GM21717 (cell line): ENCODE results near the gene NPEPPS.

Experiments
- ATAC-seq: cut with Tn5 transposase; IDR thresholded peaks from one replicate; pipeline ENCODE4 v1.9.1; 2021; ENCODE audit warnings: mild to moderate bottlenecking, moderate library complexity; ENCODE audit not compliant: unreplicated experiment

The NPEPPS gene

DNA sequence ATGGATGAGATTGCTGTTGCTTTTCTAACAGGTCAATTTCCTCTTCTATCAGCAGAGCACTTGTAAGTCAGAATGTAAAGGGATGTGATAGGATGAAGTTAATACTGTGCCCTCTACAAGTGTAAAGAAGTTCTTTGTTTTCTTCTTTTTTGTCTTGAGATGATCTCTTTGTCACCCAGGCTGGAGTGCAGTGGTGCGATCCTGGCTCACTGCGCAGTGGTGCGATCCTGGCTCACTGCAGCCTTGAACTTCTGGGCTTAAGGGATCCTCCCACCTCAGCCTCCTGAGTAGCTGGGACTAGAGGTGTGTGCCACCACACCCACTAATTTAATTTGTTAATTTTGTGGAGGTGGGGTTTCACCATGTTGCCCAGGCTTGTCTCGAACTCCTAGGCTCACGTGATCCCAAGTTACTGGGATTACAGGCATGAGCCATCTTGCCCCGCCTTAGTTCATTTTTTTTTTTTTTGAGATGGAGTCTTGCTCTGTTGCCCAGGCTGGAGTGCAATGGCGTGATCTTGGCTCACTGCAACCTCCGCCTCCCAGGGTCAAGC, 97.2 kb downstream of the NPEPPS start:
- no peak for ATAC-seq

DNA sequence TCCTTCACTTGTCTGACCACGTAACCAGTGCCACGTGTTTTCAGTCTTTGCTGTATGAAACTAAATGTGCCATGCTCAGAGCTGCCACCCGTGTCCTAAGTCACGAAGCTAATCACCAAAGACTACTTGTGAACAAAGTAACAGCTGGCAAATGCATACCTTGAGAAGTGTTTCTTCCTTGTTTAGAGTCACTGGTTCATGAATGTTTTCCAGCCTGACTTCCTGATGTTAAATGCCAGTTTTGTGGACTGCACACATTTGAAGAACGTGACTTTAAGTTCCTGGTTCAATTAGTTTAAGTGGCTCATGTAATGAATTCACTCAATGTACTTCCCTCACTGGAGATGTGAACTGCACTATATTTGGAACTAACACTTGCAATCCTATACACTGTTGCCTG, 98.9 kb downstream of the NPEPPS start:
- ATAC-seq: no peak

DNA sequence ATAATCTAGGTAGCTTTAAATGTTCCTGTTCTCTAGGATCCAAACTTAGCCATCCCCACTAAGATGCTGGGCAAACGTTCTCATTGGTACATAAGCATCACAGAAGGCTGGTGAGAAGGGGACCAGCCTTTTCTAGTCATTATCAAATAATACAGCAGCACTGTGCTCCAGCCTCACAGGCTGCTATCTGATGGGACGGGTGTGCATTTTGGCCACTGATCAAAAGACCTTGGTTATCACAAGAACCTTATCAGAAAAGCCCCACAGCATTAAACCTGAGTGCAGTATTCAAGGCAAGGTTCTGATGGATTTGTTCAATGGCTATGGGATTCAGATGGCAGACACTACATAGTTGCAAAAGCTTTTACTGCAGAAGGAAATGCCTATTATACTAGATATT, 99.7 kb downstream of the NPEPPS start:
- no peak for ATAC-seq

DNA sequence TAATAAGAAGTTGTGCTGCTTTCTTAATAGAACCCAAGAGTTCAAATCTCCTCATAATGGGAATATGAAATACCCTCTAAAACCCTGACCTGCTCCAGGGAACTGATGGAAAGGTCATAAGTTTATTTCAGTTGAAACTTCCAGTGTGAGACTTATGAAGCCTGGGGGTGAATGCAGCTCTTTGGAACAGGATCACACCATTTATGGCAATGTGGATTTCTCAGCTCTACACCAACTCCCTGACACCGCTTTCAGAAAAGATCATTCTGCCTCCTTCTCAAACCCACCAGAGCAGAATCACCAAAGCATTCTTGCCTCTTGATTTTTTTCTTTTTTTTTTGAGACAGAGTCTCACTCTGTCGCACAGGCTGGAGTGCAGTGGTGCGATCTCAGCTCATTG, 102.1 kb downstream of the NPEPPS start:
- ATAC-seq: no peak

DNA sequence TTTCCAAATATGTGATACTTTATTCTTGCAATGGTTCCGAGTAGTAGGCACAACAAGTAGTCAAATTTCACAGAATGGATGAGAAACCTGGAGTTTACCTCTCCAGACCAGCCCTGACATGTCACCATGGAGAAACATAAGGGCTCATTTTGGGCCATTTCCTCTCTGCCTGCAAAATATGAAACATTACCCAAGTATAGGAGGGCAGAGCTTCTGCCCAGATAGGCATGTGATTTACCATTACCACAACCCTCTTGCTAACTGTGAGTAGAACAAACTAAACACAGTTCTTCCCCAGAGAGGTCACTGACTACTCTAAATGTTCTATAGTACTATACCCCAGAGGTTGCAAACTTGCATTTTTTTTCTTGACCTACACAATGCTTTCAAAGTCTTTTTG, 103.1 kb downstream of the NPEPPS start:
- ATAC-seq: no peak

DNA sequence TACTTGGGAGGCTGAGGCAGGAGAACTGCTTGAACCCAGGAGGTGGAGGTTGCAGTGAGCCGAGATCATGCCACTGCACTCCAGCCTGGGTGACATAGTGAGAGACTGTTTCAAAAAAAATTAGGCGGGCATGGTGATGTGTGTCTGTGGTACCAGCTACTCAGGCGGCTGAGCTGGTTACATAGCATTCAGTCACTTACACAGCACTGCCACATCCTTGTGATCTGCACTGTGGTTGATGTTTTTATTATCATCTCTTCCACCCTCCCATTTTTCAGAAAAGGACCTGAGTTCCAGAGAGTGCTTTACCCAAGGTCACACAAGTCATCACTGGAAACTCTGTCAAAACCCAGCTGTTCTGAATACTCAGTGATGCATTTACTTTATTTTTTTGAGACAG, 104.0 kb downstream of the NPEPPS start:
- ATAC-seq: no peak

DNA sequence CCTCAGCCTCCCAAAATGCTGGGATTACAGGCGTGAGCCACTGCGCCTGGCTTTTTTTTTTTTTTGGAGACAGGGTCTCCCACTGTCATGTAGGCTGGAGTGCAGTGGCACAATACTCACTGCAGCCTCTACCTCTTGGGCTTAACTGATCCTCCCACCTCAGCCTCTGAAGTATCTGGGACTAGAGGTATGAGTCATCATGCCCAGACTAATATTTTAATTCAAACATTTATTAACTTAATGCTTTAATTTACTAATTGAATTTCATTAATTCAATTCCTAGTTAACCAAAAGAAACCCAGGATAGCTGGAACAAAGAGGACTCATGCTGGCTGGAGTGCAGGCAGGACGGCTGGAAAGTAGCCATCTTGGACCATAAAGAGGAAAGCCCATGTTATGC, 104.8 kb downstream of the NPEPPS start:
- ATAC-seq: no peak

DNA sequence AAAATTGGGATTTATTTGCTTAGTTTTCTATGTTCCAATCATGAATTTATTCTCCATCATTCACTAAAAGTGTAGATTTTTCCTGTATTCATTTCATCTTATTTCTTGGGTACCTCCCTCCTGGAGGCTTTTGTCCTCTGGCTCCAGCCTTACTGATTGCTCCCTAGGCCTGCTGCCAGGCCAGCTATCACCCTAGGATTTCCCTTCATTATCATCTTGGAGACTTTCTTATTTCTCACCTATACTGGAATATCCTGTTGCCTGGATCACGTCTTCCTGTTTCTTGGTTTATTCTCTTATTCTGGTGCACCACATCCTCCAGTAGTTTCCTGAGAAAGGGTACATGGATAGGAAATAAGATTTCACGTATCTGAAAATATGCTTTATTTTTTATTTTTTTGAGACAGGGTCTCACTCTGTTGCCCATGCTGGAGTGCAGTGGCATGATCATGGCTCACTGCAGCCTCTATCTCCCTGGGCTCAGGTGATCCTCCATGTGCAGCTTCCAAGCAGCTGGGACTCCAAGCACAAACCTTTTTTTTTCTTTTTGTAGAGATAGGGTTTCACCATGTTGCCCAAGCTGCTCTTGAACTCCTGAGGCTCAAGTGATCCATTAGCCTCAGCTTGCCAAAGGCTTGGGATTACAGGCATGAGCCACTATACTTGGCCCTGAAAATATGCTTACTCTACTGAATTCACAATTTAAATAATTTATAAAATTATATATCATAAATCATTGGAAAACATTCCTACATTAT, 105.5 kb downstream of the NPEPPS start:
- ATAC-seq: no peak

DNA sequence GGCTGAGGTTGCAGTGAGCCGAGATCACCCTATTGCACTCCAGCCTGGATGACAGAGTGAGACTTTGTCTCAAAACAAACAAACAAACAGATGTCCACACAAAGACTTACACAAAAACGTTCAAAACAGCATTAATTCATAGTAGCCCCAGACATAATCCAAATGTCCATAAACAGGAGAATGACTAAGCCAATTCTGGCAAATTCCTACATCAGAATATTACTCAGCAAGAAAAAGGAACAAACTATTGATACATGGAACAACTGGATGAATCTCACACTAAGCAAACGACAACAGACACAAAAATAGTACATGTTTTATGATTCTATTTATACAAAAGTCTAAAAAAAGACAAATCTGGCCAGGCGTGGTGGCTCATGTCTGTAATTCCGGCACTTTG, 108.0 kb downstream of the NPEPPS start:
- no peak for ATAC-seq

DNA sequence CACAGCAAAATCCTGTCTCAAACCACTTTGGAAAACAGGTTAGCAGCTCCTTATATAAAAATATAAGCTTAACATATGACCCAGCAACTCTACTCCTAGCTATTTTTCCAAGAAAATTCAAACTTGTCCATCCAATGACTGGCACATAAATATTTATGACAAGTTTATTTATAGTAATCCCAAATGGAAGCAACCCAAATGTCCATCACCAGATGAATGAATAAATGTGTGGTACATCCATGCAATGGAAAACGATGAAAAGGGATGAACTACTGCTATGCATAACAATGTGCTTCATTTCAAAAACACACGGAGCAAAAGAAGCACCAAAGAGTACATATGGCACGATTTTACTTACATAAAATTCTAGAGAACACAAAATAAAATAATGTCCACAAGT, 109.2 kb downstream of the NPEPPS start:
- ATAC-seq: no peak

DNA sequence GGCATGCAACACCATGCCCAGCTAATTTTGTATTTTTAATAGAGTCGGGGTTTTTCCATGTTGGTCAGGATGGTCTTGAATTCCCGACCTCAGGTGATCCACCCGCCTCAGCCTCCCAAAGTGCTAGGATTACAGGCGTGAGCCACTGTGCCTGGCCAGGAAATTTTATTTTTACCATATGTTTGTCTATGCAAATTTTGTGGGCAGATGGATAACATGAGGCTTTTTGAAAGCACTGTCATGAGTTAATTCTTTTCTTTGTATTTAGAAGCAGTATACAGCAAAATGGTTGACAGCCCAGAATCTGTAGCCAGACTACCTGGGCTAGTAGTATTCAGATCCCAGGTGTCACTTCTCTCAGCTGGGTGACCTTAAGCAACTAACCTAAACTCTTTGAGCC, 110.3 kb downstream of the NPEPPS start:
- ATAC-seq: no peak

DNA sequence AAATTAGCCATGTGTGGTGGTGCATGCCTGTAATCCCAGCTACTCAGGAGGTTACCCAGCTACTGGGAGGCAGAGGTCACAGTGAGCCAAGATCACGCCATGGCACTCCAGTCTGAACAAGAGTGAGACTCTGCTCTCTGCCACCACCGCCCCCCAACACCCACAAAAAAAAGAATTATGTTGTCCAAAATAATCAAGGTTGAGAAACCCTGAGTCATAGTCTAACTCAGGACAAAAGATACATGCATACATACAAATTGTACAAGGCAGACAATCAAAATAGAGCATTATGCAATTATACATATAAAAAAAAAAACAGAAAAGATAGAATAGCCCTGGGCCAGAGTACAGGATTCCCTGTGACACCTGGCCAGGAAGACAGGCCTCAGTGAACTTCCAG, 112.2 kb downstream of the NPEPPS start:
- no peak for ATAC-seq

DNA sequence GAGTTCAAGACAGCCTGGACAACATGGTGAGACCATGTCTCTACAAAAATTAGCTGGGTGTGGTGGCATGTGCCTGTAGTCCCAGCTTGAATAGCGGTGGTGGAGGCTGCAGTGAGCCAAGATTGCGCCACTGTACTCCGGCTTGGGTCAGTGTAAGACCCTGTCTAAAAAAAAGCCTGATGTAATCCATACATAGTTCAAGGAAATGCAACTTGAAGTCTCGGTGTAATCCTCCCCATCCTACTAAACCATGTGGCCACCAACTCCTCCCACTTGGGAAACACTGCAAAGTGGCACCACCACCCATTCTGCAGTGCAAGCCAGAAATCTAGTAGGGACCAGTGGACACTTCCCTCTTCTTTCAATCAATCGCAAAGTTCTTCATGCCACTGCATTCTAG, 113.4 kb downstream of the NPEPPS start:
- ATAC-seq: no peak

DNA sequence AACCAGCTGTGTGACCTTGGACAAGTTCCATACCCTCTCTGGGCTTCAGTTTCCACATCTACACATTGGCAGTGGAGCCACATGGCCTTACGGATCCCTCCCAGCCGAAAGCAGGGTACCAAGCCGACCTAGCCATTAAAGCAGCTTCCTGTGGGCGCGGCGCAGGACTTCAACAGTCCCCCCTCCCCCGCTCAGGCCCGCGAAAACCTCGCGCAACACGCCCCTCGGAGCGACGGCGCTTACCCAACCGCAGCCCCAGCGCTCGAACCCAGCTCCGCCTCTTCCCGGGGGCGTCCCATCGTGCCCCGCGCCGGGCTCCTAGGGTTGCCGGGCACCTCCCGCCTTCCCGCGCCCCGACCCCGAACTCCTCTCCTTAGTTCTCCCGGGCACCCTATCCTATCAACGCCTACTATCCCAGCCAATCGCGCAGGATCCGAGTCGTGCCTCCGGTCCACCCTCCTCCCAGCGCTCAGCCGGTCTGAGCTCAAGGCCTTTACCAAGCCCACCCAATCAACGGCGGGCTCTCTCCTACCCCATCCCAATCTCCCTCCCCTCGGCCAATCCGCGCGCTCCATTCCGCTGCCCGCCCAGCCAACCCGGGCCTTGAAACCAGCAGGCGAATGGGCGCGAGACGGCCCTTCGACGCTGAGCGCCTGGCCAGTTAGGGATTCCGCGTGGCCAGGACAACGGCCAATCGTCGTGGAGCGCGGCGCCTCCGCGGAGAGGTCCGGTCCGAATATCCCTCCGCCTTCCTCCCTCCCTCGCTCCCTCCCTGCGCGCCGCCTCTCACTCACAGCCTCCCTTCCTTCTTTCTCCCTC, 118.5 kb downstream of the NPEPPS start, which contains the start of gene KPNB1:
TSS of gene KPNB1 (plus strand) at position 767 of the 819 bp plus-strand sequence. CDS start 326 bp downstream, outside the sequence.
- peak; percentile 77 for ATAC-seq

DNA sequence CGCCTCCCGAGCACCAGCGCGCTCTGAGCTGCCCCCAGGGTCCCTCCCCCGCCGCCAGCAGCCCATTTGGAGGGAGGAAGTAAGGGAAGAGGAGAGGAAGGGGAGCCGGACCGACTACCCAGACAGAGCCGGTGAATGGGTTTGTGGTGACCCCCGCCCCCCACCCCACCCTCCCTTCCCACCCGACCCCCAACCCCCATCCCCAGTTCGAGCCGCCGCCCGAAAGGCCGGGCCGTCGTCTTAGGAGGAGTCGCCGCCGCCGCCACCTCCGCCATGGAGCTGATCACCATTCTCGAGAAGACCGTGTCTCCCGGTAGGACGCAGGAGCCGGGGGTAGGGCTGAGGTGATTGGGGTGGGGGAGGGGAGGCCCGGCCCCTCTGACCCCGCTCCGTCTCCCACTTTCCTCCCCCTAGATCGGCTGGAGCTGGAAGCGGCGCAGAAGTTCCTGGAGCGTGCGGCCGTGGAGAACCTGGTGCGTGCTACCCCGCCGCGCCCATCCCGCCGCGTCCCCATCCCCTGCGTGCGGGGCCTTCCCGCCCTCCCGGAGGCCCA, 119.1 kb downstream of the NPEPPS start:
- peak; percentile 0 for ATAC-seq

DNA sequence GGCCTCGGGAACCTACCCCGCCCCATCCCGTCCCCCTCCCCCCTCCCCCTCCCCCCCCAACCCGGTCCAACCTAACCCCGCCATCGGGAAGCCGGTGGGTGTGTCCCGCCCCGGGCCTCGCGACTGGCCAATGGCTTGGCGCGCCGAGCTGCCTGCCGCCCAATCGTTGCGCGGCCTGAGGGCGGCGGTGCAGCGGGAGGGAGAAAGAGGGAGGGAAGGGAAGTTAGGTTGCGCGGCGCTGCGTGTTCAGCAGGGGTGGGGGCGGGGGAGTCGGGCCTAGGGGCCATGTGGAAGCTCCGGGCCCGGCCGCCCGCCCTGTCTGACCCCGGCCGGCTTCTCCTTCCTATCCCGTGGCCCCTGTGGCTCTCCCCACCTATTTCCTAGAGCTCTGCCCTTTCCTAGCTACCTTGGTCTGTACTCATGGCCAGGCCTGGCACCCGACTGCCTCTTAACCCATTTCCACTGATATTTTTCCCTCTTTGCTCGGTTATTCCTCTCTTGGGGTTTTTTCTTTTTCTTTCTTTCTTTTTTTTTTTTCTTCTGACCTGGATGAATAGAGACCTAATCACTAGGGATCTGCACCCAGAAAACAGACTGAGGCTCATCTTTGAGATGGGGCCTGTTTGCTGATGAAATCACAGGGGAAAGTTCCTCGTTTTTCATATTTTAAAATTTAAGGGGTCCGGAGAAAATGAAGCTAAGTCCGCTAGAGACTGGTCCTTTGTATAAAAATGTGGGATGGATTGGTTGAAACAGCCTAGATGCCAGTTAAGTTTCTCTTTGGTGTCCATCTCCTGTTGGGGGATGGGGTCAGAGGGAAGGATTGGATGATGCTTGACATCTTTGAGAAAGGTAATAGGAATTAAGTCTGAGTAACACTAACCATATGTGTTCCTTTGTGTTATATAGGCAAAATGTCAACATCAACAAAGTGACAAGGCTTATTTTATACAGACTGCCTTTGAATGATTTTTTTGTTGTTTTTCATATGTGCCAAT, 119.9 kb downstream of the NPEPPS start:
- peak; percentile 50 for ATAC-seq

DNA sequence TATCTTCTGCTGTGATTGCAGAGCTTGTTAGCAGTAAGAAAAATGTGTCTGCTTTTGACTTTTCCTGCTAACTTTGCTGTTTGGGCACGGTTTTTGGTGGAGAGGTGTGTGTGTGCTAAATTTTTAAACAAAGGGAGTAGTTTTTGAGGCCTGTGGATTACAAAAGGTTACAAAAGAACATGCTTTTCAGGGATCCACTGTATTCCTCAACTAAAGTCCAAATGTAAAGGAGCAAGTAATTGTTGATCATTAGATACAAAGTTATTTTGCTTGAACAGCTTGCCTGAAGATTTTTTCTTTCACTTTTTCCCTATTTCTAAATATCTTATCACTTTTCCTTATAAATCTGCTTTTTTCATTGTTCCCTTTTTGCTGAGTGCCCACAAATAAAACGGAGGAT, 120.8 kb downstream of the NPEPPS start:
- ATAC-seq: no peak

DNA sequence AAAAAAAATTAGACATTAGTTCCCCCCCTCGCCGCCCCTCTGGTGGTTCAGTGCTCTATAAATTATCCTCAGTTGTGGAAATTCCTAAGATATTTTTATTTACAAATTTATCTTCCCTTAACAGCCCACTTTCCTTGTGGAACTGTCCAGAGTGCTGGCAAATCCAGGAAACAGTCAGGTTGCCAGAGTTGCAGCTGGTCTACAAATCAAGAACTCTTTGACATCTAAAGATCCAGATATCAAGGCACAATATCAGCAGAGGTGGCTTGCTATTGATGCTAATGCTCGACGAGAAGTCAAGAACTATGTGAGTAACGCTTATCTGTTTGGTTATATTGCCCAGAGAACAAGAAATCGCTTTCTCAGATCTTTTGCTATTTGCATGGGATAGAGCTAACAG, 121.7 kb downstream of the NPEPPS start:
- no peak for ATAC-seq

DNA sequence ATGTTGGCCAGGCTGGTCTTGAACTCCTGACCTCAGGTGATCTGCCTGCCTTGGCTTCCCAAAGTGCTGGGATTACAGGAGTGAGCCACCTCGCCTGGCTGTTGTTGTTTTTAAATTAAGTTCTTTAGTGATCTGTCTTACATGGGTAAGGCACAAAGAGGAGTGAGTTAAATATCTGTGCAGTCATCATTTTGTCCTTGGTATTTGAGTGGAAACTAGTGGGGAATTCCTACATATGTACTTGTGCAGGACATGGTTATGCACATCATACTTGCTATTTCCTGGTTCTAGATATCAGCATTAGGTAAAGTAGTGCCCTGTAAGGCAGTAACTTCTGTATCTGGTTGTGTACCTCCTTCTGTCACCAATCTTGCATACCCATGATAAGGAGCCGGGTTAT, 122.5 kb downstream of the NPEPPS start:
- ATAC-seq: no peak

DNA sequence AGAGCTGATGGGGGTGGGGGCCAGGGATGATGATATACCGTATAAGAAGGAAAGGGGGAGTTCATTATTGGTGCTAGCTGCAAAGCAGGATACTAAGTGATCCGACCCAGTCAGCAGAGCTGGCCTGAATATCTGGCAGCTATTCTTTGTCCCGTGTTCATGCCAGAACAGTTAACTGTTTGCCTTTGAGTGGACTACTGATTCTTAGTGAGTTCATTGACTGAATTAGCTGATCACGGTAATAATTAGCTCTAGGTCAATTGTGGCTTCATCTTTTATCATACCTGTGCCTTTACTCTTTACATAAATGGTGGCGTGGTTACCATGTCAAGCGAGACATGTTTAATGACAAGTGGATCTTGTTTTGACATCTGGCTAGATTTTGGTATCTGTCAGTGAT, 124.1 kb downstream of the NPEPPS start:
- ATAC-seq: no peak
